Activated T-helper 9 cell treated with anti-CD3 and anti-CD28 coated beads, Interleukin-2, amount 50 U/mL, for 16 hours (primary cell): Measurements from ENCODE around the gene ZNF431.
"Not testable (repeated sequence)": the region's sequence is repeated elsewhere in the genome, so short reads cannot be mapped to it uniquely, and the experiment has no call there.

Source experiments
- DNase-seq: peaks from one replicate; pipeline ENCODE4 v3.0.0-alpha.2; 2020; ENCODE audit warnings: low read depth

ZNF431 gene

DNA sequence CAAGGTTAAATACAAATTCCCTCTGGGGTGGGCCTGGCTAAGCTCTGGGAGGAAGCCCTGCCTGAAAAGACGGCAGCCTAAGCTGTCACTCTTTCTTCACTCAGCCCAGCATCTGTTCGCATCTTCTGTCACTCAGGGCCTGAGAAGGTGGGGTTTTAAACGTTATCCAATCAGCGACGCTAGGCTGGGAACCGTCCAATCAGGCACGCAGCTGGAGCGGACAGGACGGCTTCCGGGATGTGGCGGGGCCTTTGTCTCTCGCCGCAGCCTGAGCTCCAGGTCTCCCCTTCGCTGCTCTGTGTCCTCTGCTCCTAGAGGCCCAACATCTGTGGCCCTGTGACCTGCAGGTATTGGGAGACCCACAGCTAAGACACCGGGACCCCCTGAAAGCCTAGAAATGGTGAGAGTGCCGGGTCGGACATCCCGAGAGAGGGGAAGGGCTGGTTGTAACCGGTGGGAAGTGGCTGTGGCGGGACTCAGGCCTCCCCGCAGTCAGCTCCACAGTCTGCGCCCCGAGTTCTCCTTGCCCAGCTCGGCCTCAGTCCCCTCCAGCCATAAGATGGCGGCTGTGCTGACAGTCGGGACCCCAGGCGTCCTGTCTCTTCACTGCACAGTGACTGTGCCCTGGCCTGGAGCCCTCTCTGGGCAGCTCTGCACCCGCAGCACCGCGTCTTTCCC, at the start of gene ZNF431:
Gene ZNF431, plus strand, starts transcription at position 254 of the 678 bp plus-strand sequence. Its CDS starts 144 bp downstream, at position 398.
- peak; percentile 80 for DNase-seq

GRCh38 chr19:21092109-21092508, 49.7 kb upstream of the ZNF431 start:
- DNase-seq = no peak

DNA sequence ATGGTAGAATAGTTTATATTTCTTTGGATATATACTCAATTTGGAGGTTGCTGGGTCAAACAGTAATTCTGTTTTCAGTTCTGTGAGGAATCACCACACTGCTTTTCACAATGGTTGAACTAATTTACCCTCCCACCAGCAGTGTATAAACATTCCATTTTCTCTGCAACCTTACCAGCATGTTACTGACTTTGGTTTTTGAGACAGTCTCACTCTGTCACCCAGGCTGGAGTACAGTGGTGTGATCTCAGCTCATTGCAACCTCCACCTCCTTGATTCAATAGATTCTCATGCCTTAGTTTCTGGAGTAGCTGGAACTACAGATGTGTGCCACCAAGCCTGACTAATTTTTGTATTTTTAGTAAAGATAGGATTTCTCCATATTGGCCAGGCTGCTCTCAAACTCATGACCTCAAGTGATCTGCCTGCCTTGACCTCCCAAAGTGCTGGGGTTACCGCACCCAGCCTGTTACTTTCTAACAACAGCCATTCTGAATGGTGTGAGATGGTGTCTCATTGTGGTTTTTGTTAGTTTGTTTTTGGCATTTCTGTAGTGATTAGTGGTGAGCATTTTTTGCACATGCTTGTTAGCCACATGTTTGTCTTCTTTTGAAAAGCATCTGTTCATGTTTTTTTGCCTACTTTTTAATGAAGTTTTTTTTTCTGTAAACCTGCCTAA, 47.4 kb upstream of the ZNF431 start:
- DNase-seq = no peak

DNA sequence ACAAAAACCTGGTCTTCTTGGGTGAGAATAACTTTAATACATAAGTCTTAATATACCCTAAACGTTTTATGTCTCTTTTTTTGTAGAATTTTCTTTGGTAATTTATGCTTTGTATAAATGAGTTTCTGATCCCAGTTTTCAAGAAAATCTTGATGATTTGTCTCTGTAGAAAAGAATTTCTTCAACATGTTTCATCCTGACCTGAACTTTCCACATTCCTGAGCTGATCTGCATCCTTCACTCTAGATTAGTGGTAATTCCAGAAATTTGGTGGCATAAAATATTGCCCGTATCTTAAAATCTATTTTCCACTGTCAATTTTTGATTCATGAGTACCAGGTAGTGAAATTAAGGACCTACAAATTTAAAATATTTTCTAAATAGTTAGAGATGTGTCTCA, 43.5 kb upstream of the ZNF431 start:
- DNase-seq = no peak

DNA sequence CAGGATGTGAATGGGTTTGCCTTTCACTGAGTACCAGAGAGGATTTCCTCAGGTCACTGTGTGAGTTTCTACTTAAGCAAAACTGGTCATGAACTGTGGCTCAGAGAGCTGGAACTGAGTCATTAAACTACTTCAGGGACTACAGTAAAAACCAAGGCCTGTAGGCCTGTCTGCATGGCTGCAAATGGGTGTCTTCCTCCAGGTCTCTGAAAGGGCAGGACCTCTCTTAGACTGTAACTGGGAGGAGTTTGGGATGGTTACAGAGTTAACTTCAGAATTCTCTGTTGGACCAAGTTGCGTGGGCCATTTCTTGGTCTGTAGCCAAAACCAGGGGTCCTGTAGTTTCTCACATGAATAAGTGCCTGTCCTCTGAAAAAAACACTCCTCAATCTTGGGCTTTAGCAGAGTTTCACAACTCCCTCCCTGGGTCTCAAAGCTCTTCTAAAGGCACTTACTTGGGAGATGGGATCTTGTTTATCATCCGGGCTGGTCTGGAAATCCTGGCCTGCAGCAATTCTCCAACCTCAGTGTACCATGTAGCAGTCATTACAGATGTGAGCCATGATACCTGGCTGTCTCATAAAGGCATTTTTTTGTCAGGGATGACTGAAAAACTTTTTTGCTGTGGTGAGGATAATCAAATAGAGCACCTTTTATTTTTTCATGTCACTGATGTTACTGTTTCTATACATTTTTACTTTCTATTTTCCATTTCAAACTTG, 40.2 kb upstream of the ZNF431 start:
- no peak for DNase-seq

GRCh38 chr19:21109116-21109515, 32.7 kb upstream of the ZNF431 start:
- no peak for DNase-seq

GRCh38 chr19:21110183-21110582, 31.7 kb upstream of the ZNF431 start:
- DNase-seq = no peak

DNA sequence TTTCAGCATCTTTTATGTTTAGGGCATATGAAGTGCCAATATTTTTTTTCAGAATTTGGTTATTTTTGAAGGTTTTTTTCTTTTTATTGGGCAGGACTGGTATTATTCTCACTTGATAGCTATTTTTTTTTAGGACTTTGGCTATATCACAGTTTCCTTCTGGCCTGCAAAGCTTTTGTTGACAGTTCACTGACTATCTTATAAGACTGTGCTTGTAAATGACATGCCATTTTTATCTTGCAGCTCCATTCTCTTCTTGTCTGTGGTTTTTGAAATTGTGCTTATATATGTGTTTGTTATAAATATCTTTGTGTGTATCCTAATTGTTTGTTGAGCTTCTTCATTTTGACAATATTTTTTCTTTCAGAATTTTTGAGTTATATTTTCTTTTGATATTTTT, 26.4 kb upstream of the ZNF431 start:
- no peak for DNase-seq

DNA sequence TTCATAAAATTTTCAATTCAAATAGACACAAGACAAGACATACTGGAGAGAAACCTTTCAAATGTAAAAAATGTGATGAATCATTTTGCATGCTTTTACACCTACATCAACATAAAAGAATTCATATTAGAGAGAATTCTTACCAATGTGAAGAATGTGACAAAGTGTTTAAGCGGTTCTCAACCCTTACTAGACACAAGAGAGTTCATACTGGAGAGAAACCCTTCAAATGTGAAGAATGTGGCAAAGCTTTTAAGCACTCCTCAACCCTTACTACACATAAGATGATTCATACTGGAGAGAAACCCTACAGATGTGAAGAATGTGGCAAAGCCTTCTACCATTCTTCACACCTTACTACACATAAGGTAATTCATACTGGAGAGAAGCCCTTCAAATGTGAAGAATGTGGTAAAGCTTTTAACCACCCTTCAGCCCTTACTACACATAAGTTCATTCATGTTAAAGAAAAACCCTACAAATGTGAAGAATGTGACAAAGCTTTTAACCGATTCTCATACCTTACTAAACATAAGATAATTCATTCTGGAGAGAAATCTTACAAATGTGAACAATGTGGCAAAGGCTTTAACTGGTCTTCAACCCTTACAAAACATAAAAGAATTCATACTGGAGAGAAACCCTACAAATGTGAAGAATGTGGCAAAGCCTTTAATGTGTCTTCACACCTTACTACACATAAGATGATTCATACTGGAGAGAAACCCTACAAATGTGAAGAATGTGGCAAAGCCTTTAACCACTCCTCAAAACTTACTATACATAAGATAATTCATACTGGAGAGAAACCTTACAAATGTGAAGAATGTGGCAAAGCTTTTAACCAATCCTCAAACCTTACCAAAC, 24.6 kb upstream of the ZNF431 start:
- DNase-seq = no peak

DNA sequence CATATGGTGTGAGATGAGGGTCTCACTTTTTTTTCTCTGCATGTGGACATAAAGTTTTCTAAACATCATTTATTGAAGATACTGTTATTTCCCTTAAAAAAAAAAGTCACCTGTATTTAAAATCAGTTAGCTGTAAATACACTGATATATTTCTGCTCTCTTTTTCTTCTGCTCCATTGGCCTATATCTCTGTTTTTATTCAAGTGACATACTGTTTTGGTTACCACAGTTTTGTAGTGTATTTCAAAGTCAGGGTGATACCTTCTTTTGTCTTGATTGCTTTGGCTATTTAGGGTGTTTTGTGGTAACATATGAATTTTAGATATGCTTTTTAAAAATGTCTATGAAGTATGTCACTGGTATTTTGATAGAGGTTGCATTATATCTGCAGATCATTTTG, 15.8 kb upstream of the ZNF431 start:
- DNase-seq = no peak

- no peak for DNase-seq
Measured at GRCh38 chr19:21127001-21127400, 14.8 kb upstream of the ZNF431 start.

GRCh38 chr19:21127898-21128297, 13.9 kb upstream of the ZNF431 start:
- DNase-seq = no peak

DNA sequence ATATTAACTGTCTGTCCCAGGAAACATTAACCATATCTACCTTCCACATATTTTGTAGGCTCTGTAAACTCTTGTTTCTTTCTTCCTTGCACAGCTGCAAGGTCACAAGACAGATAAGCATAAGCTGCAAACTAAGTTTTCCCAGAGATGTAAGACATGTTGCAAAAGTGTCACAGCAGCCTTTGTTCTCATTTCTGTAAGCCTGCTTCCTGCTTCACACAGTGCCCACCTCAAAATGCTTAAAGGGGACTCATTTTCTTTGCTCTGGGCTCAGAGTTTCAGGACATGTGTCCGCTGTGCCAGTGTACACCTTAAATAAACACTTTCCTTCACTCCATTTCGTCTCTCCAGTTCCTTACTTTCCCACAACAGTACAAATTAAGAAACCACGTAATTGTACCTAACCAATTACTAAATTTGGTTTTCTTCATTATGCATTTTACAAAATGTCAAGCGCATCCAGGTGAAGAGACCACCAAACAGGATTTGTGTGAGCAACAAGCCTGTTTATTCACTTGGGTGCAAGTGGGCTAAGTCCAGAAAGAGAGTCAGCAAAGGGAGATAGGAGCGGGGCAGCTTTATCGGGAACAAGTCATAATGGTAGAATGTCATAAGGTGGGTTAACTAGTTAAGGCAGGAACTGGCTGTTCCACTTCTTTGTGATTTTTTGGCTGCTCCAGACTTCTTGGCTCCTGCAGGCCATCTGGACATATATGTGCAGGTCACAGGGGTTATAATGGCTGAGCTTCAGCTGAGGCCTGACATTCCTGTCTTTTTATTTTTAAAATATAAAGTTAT, 12.7 kb upstream of the ZNF431 start:
- no peak for DNase-seq

GRCh38 chr19:21130097-21130775, 11.6 kb upstream of the ZNF431 start:
- no peak for DNase-seq

GRCh38 chr19:21133633-21134032, 8.2 kb upstream of the ZNF431 start:
- no peak for DNase-seq

DNA sequence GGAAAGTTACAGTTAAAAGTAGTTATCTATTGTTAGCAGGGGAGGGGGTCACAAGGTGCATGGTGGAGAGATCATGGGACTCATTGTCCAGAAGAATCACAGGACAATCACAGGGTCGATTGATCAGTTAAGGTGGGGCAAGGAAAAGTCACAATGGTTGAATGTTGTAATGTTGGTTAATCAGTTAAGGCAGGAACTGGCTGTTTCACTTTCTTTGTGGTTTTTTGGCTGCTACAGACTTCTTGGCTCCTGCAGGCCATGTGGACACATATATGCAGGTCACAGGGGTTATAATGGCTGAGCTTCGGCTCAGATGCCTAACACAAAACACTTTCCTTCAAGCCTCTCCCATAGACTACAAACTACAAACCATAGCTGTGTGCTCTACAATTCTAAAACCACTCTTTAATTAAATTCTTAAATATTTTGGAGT, 6.9 kb upstream of the ZNF431 start:
- DNase-seq = no peak

GRCh38 chr19:21135433-21135832, 6.4 kb upstream of the ZNF431 start:
- no peak for DNase-seq

DNA sequence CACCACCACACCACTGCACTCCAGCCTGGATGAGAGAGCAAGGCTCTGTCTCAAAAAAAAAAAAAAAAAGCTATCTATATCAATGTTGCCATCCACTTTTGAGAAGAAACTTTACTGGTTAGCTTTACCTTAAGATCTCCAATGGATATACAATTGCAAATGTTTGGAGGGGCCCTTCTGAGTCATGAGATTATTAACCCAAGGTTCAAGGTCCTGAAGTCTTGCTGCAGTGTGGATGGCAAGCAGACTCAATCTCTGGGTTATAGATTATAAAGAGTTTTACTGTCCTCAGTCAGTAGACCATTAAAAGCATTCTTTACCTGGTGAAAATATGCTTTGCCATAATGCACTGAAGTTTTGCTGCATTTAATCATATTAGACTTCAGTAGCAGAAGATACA, 3.7 kb upstream of the ZNF431 start:
- no peak for DNase-seq

GRCh38 chr19:21141006-21141405, 834 bp upstream of the ZNF431 start:
- not testable (repeated sequence) for DNase-seq

DNA sequence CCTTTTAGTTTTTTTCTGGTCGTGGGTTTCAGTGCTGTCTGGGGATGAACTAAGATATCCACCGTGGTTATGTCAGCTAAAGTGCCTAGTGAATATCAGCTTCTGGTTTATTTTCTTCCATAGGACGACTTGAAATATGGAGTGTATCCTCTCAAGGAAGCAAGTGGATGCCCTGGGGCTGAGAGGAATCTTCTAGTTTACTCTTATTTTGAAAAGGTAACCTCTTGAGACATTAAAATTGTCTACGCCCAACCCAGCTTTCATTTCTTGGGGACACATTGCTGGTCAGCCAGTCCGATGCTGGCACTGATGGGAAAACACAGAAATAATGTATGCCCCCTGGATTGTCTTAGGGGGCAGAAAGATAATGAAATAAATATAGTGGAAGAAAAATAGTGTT, 1.6 kb downstream of the ZNF431 start:
- DNase-seq = no peak

DNA sequence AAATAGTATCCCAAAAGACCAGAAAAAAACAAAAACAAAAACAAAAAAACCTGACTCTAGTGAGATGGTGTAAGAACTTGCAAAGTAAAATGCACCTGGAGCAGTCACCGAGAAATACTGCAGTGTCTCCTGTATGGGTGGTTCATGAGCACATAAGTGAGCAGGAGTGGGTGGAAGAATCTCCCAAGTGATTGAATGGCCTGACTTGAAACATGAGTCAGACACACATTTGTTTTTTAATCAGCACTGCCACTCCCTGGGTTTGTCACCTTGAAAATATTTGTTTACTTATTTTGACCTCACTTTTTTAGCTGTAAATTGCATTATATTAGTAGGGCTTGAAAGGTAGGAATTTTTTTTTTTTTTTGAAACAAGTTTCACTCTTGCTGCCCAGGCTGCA, 2.0 kb downstream of the ZNF431 start:
- DNase-seq = no peak
